Liver (tissue), 9 donors: Measurements from ENCODE around the gene UBXN7. TPM values are rescaled to one million over a fixed set of nuclear protein-coding genes. Genes with fewer than 3 reads are reported as not detected.

Experiments
- DNase-seq: peaks from one replicate; pipeline ENCODE4 v3.0.0-alpha.2; 2017; ENCODE audit warnings: low spot score
- H3K27ac ChIP-seq, 2 donors: one replicate each; pipeline ENCODE4 v1.7.0; 2013; ENCODE audit warnings: inconsistent platforms in 2 of 2, low read length in 2 of 2, control low read depth in 1 of 2, low read depth in 1 of 2, mild to moderate bottlenecking in 1 of 2
- H3K27me3 ChIP-seq, 4 donors: one replicate each; pipeline versions ENCODE4 v1.6.1 to v1.7.0; 2013; ENCODE audit warnings: low read length in 3 of 4, inconsistent platforms in 1 of 4, mild to moderate bottlenecking in 1 of 4, moderate library complexity in 1 of 4; ENCODE audit not compliant: control insufficient read depth in 4 of 4, insufficient read depth in 4 of 4
- H3K36me3 ChIP-seq, 4 donors: one replicate each; pipeline versions ENCODE4 v1.6.1 to v1.7.0; 2013; ENCODE audit warnings: low read length in 3 of 4, mild to moderate bottlenecking in 3 of 4, low read depth in 1 of 4, moderate library complexity in 1 of 4; ENCODE audit not compliant: control insufficient read depth in 4 of 4, insufficient read depth in 3 of 4
- H3K4me1 ChIP-seq, 4 donors: one replicate each; pipeline versions ENCODE4 v1.6.1 to v1.7.0; 2013; ENCODE audit warnings: low read length in 3 of 4, mild to moderate bottlenecking in 3 of 4, moderate library complexity in 1 of 4; ENCODE audit not compliant: control insufficient read depth in 4 of 4, insufficient read depth in 4 of 4
- H3K4me3 ChIP-seq, 3 donors: one replicate each; pipeline versions ENCODE4 v1.6.1 to v1.7.0; 2013; ENCODE audit warnings: low read length in 3 of 3, control low read depth in 1 of 3, low read depth in 1 of 3, mild to moderate bottlenecking in 1 of 3
- H3K9ac ChIP-seq, 2 donors: one replicate each; pipeline ENCODE4 v1.7.0; 2013; ENCODE audit warnings: low read length in 2 of 2, mild to moderate bottlenecking in 2 of 2, moderate library complexity in 2 of 2, control low read depth in 1 of 2, low read depth in 1 of 2
- H3K9me3 ChIP-seq, 4 donors: one replicate each; pipeline versions ENCODE4 v1.6.1 to v1.7.0; 2013; ENCODE audit warnings: low read length in 3 of 4; ENCODE audit not compliant: control insufficient read depth in 4 of 4
- ATF3 ChIP-seq: IDR thresholded peaks from 2 replicates; pipeline ENCODE4 v1.6.1; 2016; ENCODE audit warnings: antibody characterized with exemption
- CTCF ChIP-seq: fragments of 150-350 bp; IDR thresholded peaks from 2 replicates; pipeline ENCODE4 v1.5.1; 2017; ENCODE audit warnings: improper control_type of control experiment, low read depth, low read length; ENCODE audit not compliant: missing input control
- EGR1 ChIP-seq, 2 donors: IDR thresholded peaks; 2 replicates each; pipeline ENCODE4 v1.6.1; 2016 to 2018; ENCODE audit warnings: antibody characterized with exemption in 2 of 2, low read depth in 2 of 2
- FOXA1 ChIP-seq: IDR thresholded peaks from 2 replicates; pipeline ENCODE4 v1.6.1; 2016; ENCODE audit warnings: antibody characterized with exemption
- FOXA2 ChIP-seq: IDR thresholded peaks from 2 replicates; pipeline ENCODE4 v1.6.1; 2016; ENCODE audit warnings: antibody characterized with exemption
- GABPA ChIP-seq, 2 donors: IDR thresholded peaks in 1 of 2; conservative IDR thresholded peaks in 1 of 2; 2 replicates each; pipeline ENCODE4 v1.6.1; 2016; ENCODE audit warnings: antibody characterized with exemption in 2 of 2, mild to moderate bottlenecking in 1 of 2, moderate library complexity in 1 of 2
- HNF4A ChIP-seq, 2 donors: conservative IDR thresholded peaks; 2 replicates each; pipeline ENCODE4 v1.6.1; 2016; ENCODE audit warnings: antibody characterized with exemption in 2 of 2, mild to moderate bottlenecking in 2 of 2
- HNF4G ChIP-seq: IDR thresholded peaks from 2 replicates; pipeline ENCODE4 v1.6.1; 2016; ENCODE audit warnings: antibody characterized with exemption
- JUND ChIP-seq, 2 donors: IDR thresholded peaks; 2 replicates each; pipeline ENCODE4 v1.6.1; 2016; ENCODE audit warnings: antibody characterized with exemption in 2 of 2
- MAX ChIP-seq: IDR thresholded peaks from 2 replicates; pipeline ENCODE4 v1.6.1; 2016; ENCODE audit warnings: antibody characterized with exemption
- NR2F2 ChIP-seq: IDR thresholded peaks from 2 replicates; pipeline ENCODE4 v1.6.1; 2016; ENCODE audit warnings: antibody characterized with exemption
- RAD21 ChIP-seq, 2 donors: IDR thresholded peaks; 2 replicates each; pipeline ENCODE4 v1.6.1; 2016; ENCODE audit warnings: antibody characterized with exemption in 2 of 2, mild to moderate bottlenecking in 2 of 2
- REST ChIP-seq: IDR thresholded peaks from 2 replicates; pipeline ENCODE4 v1.6.1; 2016; ENCODE audit warnings: antibody characterized with exemption, mild to moderate bottlenecking
- RXRA ChIP-seq, 2 donors: IDR thresholded peaks; 2 replicates each; pipeline ENCODE4 v1.6.1; 2017 to 2018; ENCODE audit warnings: antibody characterized with exemption in 2 of 2, mild to moderate bottlenecking in 1 of 2
- SP1 ChIP-seq: IDR thresholded peaks from 2 replicates; pipeline ENCODE4 v1.6.1; 2018; ENCODE audit warnings: antibody characterized with exemption, mild to moderate bottlenecking
- TAF1 ChIP-seq: conservative IDR thresholded peaks from 2 replicates; pipeline ENCODE4 v1.6.1; 2016; ENCODE audit warnings: antibody characterized with exemption, mild to moderate bottlenecking
- YY1 ChIP-seq: IDR thresholded peaks from 2 replicates; pipeline ENCODE4 v1.6.1; 2016; ENCODE audit warnings: antibody characterized with exemption, mild to moderate bottlenecking
- ZBTB33 ChIP-seq: IDR thresholded peaks from 2 replicates; pipeline ENCODE4 v1.6.1; 2016; ENCODE audit warnings: antibody characterized with exemption
- WGBS: extraction: QIAGEN DNeasy Blood & Tissue Kit; methylation state at CpG from one replicate; pipeline ENCODE4 v1.1.7; 2013; 5-methylcytosine and 5-hydroxymethylcytosine counted together
- polyA plus RNA-seq, 2 donors: library from polyadenylated mRNA; stranded (reverse) in 1 of 2; unstranded in 1 of 2; fragments of 200-250 nt in 1 of 2; fragments of >200 nt in 1 of 2; fragmentation: Nextera tagmentation in 1 of 2; extraction: Ambion mirVana in 1 of 2; gene quantifications; one replicate each; pipeline versions ENCODE4 v1.2.1 to v1.2.3, GENCODE V29; 2013 to 2015
- total RNA-seq, 2 donors: library from RNA; depleted of rRNA; stranded (reverse); fragments of >200 nt; gene quantifications; one replicate each; pipeline ENCODE4 v1.2.3, GENCODE V29; 2014
- donor health status: healthy.
- donor health status: healthy.
- donor health status: healthy.
- donor health status: healthy.
- donor health status: healthy.

The UBXN7 gene
- total and polyA plus RNA-seq, 4 donors = 2.9 to 15.5 (median 7.7) TPM

- Histone ChIP-seq H3K27me3 (no peaks in the 10 kb centered on the region), H3K27ac (no peak overlapping the region), H3K4me3 (no peak overlapping the region), H3K9me3 (no peaks in the 10 kb centered on the region), H3K4me1 (no peaks in the 10 kb centered on the region), H3K36me3 (no peaks in the 10 kb centered on the region), H3K9ac (no peak overlapping the region)
- 89% methylated on average over 8 of the region's 8 CpGs for WGBS
- no peak for DNase-seq
- no peak for TF ChIP-seq JUND (IDR thresholded peaks at IDR 0.05)
These were observed 100.1 kb downstream of the UBXN7 start for GRCh38 chr3:196332168-196332567.

- Histone ChIP-seq H3K36me3 (no peaks in the 10 kb centered on the region), H3K4me3 (no peak overlapping the region), H3K9ac (no peak overlapping the region), H3K27ac (no peak overlapping the region), H3K9me3 (no peaks in the 10 kb centered on the region), H3K27me3 (no peaks in the 10 kb centered on the region), H3K4me1 (no peaks in the 10 kb centered on the region)
- no peak for DNase-seq
- WGBS = 35% methylated on average over 6 of the region's 6 CpGs
- TF ChIP-seq FOXA1 (no peak), HNF4G (no peak)
These were observed 104.8 kb downstream of the UBXN7 start for GRCh38 chr3:196327405-196327804.

GRCh38 chr3:196326936-196327335 lies 105.3 kb downstream of the UBXN7 start:
- H3K9me3 ChIP-seq = no peaks in the 10 kb centered on the region
- H3K27ac ChIP-seq = no peak overlapping the region
- H3K9ac ChIP-seq = no peak overlapping the region
- no peak for DNase-seq
- H3K4me1 ChIP-seq = no peaks in the 10 kb centered on the region
- no peak overlapping the region for H3K4me3 ChIP-seq
- no peaks in the 10 kb centered on the region for H3K27me3 ChIP-seq
- H3K36me3 ChIP-seq = no peaks in the 10 kb centered on the region
- WGBS = 83% methylated on average over 9 of the region's 9 CpGs
- TF ChIP-seq YY1 (no peak), MAX (no peak), ATF3 (no peak), FOXA2 (no peak), NR2F2 (no peak), ZBTB33 (no peak), GABPA (IDR thresholded peaks at IDR 0.05 in 1 of 2, conservative IDR thresholded peaks at IDR 0.05 in 1 of 2) (no peak), EGR1 (IDR thresholded peaks at IDR 0.05; ENCODE audit: low read depth in 2 of 2) (no peak), HNF4G (no peak), JUND (IDR thresholded peaks at IDR 0.05) (no peak), HNF4A (conservative IDR thresholded peaks at IDR 0.05) (no peak), RAD21 (IDR thresholded peaks at IDR 0.05) (no peak), REST (no peak), CTCF (no peak), TAF1 (no peak), RXRA (IDR thresholded peaks at IDR 0.05) (no peak), SP1 (no peak)
